Pancreas (tissue), 10 donors: ENCODE data around the gene CXCL9. TPM values are rescaled to one million over a fixed set of nuclear protein-coding genes. Genes with fewer than 3 reads are reported as not detected.

Experiments used
- ATAC-seq, 4 donors: fragments of 200-7000 bp; cut with Tn5 transposase; one replicate each; pipeline versions ENCODE4 v1.8.0 to v1.9.1; 2020; ENCODE audit warnings: mild to moderate bottlenecking in 4 of 4, moderate library complexity in 4 of 4
- DNase-seq, 6 donors: peaks; one replicate each; pipeline ENCODE4 v3.0.0-alpha.2; 2020
- FAIRE-seq: peaks from 2 replicates; lab custom pipeline; 2012; peaks lifted over from hg19 to GRCh38; lab: Jason Lieb, UNC
- H3K27ac ChIP-seq, 4 donors: fragments of 200-600 bp; sonication (generic); 1 replicate in 3 of 4; 2 replicates in 1 of 4; pipeline versions ENCODE4 v1.5.0 to v1.8.0; 2020
- H3K27me3 ChIP-seq, 4 donors: fragments of 200-600 bp; one replicate each; pipeline ENCODE4 v1.8.0; 2021
- H3K36me3 ChIP-seq, 3 donors: fragments of 200-600 bp; sonication (generic) in 1 of 3; one replicate each; pipeline versions ENCODE4 v1.5.0 to v1.8.0; 2020 to 2021
- H3K4me1 ChIP-seq, 3 donors: fragments of 200-600 bp; one replicate each; pipeline ENCODE4 v1.8.0; 2021
- H3K4me3 ChIP-seq, 4 donors: fragments of 200-600 bp; sonication (generic) in 2 of 4; one replicate each; pipeline versions ENCODE4 v1.5.0 to v1.8.0; 2020 to 2021
- H3K9me3 ChIP-seq, 4 donors: fragments of 200-600 bp; one replicate each; pipeline ENCODE4 v1.8.0; 2021
- WGBS, 2 donors: extraction: QIAGEN DNeasy Blood & Tissue Kit; methylation state at CpG; one replicate each; pipeline ENCODE4 v1.1.7; 2013; 5-methylcytosine and 5-hydroxymethylcytosine counted together
- intact Hi-C, 3 donors: fragments of 100-400 bp; cut with DNase I; formaldehyde crosslinking; loops; one replicate each; pipeline versions ENCODE4 v1.11.1 to v1.14.2; 2022
- polyA plus RNA-seq, 2 donors: library from polyadenylated mRNA; stranded (reverse); fragments of 200-250 nt; gene quantifications; one replicate each; pipeline ENCODE4 v1.2.3, GENCODE V29; 2013
- total RNA-seq, 6 donors: library from RNA; stranded (reverse); fragmentation: NEBNext Ultra II Directional in 4 of 6; extraction: Animal tissue kit (Norgen Biotek cat#: 25700) in 4 of 6; gene quantifications; one replicate each; pipeline versions ENCODE4 v1.2.1 to v1.2.4, GENCODE V29; 2021 to 2023
- TF ChIP-seq, protein P1 (sequence below), 4 donors: fragments of 200-600 bp; sonication (generic) in 3 of 4; IDR thresholded peaks; one replicate each; pipeline versions ENCODE4 v1.5.0 to v1.8.0; 2021; ENCODE audit warnings: antibody characterized with exemption in 4 of 4
- donor health status: healthy with polysubstance abuse.
- donor health status: DM: no; HTN: no; CAD: no; lungs with moderate emphysema.
- donor health status: DM: no; HTN: no; CAD: no.
- donor health status: control.
- donor health status: control.
- donor health status: Bipolar disorder and iron deficiency.
- donor health status: DM: yes; HTN: yes; CAD: no.
- donor health status: DM: no; HTN: no; CAD: no.
- donor health status: DM: no; HTN: no; CAD: no.
- donor health status: DM: yes; HTN: yes; CAD: no.

Gene CXCL9
- total and polyA plus RNA-seq, 8 donors = 0.05 to 0.87 (median 0.16) TPM; not detected in 1

DNA sequence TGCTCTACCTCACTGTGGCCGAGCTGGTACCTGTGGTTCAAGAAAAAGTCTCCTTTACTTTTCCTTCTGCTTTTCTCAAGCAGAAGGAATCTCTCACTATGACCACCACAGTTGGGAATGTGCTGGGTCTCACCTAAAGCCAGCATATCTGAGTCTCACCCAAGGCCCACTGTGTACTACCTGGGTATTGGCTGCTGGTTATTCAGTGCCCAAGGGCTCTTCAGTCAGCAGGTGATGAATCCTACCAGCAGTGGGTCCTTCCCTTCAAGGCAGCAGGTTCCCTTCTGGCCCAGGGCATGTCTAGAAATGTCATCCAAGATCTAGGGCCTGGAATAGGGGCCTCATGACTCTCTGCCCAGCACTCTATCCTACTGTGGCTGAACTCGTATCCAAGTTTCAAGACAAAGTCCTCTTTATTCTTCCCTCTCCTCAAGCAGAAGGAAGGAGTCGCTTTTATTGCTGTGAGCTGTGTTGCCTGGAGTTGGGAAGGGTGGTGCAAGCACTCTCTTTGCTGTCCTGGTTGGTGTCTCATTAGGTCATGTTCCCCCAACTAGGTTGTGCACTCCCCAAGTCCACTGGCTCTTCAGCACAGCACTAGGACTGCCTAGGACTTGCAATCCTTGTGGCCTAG is 9.9 kb upstream of the CXCL9 start:
- TF ChIP-seq, protein P1, sequence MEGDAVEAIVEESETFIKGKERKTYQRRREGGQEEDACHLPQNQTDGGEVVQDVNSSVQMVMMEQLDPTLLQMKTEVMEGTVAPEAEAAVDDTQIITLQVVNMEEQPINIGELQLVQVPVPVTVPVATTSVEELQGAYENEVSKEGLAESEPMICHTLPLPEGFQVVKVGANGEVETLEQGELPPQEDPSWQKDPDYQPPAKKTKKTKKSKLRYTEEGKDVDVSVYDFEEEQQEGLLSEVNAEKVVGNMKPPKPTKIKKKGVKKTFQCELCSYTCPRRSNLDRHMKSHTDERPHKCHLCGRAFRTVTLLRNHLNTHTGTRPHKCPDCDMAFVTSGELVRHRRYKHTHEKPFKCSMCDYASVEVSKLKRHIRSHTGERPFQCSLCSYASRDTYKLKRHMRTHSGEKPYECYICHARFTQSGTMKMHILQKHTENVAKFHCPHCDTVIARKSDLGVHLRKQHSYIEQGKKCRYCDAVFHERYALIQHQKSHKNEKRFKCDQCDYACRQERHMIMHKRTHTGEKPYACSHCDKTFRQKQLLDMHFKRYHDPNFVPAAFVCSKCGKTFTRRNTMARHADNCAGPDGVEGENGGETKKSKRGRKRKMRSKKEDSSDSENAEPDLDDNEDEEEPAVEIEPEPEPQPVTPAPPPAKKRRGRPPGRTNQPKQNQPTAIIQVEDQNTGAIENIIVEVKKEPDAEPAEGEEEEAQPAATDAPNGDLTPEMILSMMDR (IDR thresholded peaks at IDR 0.05) = no peak
- WGBS, 2 donors = 95 to 98% methylated on average over 3 of the region's 3 CpGs
- no peak for FAIRE-seq

DNA sequence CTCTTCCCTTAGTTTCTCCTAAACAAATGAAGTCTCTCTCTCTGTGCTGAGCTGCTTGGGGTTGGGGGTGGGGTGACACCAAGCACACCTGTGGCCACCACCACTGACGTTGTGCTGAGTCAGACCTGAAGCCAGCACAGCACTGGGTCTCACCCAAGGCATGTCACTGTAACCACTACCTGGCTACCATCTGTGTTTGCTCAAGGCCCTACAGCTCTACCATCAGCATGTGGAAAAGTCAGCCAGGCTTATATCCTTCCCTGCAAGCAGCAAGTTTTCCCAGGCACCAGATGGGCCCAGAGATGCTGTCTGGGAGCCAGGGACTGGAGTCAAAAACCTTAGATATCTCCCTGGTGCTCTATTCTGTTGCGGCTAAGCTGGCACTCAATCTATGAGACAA is 9.1 kb upstream of the CXCL9 start:
- H3K4me3 ChIP-seq = no peak overlapping the region
- H3K36me3 ChIP-seq = no peaks in the 10 kb centered on the region
- peaks cover 0 to 13% (median 11%) of the 10 kb centered on the region in 3 donors for H3K4me1 ChIP-seq
- TF ChIP-seq, protein P1 (IDR thresholded peaks at IDR 0.05) = no peak
- intact Hi-C loops = no loop called here
- FAIRE-seq (no peak), DNase-seq (peak; percentile 64 to 89 (median 82)), ATAC-seq (peak; percentile 93 to 98 (median 96))
- H3K9me3 ChIP-seq = no peaks in the 10 kb centered on the region
- 35 to 52% methylated on average over 2 of the region's 2 CpGs for WGBS, 2 donors
- H3K27me3 ChIP-seq = no peaks in the 10 kb centered on the region
- peak overlapping the region in 1 of 4 donors; percentile 14 for H3K27ac ChIP-seq

More for the DNA sequence above, 9.9 kb upstream of the CXCL9 start:
- no peak overlapping the region for H3K4me3 ChIP-seq
- no peaks in the 10 kb centered on the region for H3K9me3 ChIP-seq
- ATAC-seq (no peak), DNase-seq (no peak)
- no peaks in the 10 kb centered on the region for H3K36me3 ChIP-seq
- H3K27me3 ChIP-seq = no peaks in the 10 kb centered on the region
- intact Hi-C loops = no loop called here
- peak overlapping the region in 1 of 4 donors; percentile 14 for H3K27ac ChIP-seq
- H3K4me1 ChIP-seq = peaks cover 0 to 13% (median 7%) of the 10 kb centered on the region in 3 donors

DNA sequence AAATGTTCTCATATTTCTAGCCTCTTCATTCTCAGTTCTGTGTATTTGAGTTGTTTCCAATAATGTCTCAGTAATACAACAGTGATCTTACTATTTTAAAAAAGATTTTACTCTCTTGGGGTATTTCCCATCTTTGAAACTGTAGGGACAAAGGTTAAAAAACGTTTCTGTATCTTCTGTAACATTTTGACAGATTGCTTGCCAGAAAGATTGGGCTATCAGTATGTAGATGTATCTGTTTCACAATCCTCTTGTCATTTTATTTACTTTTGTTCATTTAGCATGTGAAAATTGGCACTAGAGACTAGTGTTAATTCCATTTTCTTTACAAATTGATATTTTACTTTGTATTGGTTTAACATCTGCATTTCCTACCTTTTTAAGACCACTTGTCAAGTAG is 6.2 kb upstream of the CXCL9 start:
- no peak overlapping the region for H3K27ac ChIP-seq
- 4% methylated on average over 1 of the region's 1 CpG for WGBS, 2 donors
- peak in 1 of 4 donors; percentile 4 for ATAC-seq
- intact Hi-C loops = no loop called here
- H3K9me3 ChIP-seq = no peaks in the 10 kb centered on the region
- no peak for FAIRE-seq
- no peak for DNase-seq
- peaks cover 0 to 13% (median 11%) of the 10 kb centered on the region in 3 donors for H3K4me1 ChIP-seq
- H3K27me3 ChIP-seq = no peaks in the 10 kb centered on the region
- no peak overlapping the region for H3K4me3 ChIP-seq
- H3K36me3 ChIP-seq = no peaks in the 10 kb centered on the region
- TF ChIP-seq, protein P1 (IDR thresholded peaks at IDR 0.05) = no peak

DNA sequence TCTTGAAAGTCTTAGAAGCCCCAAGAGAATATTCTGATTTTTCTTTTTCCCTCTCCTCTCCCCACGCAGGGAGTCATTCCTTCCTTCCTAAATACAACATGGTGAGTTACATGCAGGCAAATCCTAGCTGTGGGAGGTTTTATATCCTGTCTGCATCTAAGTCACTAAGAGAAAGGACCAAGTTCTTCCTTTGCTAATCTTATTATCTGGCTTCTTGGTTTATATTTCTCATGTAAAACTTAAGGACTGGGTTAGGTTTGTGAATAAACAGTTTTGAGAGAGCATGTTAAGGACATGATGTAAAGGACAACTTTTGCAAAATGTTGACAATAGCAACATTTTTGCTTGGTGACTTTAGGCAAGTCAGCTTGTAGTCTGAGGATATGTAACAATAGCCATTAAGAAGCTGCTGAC is 5.1 kb upstream of the CXCL9 start:
- peaks cover 0 to 14% (median 13%) of the 10 kb centered on the region in 3 donors for H3K4me1 ChIP-seq
- H3K4me3 ChIP-seq = no peak overlapping the region
- ATAC-seq (no peak), FAIRE-seq (no peak), DNase-seq (no peak)
- peak overlapping the region in 2 of 4 donors; percentile 15 to 51 for H3K27ac ChIP-seq
- intact Hi-C loops = no loop called here
- H3K9me3 ChIP-seq = no peaks in the 10 kb centered on the region
- WGBS, 2 donors = 85 to 88% methylated on average over 1 of the region's 1 CpG
- TF ChIP-seq, protein P1 (IDR thresholded peaks at IDR 0.05) = no peak
- H3K27me3 ChIP-seq = no peaks in the 10 kb centered on the region
- no peaks in the 10 kb centered on the region for H3K36me3 ChIP-seq
